HG03460 (cell line): ENCODE measurements around the gene ABCB9.
"Not testable (repeated sequence)": the region's sequence is repeated elsewhere in the genome, so short reads cannot be mapped to it uniquely, and the experiment has no call there.

Experiments
- ATAC-seq: cut with Tn5 transposase; IDR thresholded peaks from one replicate; pipeline ENCODE4 v1.9.1; 2021; ENCODE audit not compliant: unreplicated experiment

The ABCB9 gene

DNA sequence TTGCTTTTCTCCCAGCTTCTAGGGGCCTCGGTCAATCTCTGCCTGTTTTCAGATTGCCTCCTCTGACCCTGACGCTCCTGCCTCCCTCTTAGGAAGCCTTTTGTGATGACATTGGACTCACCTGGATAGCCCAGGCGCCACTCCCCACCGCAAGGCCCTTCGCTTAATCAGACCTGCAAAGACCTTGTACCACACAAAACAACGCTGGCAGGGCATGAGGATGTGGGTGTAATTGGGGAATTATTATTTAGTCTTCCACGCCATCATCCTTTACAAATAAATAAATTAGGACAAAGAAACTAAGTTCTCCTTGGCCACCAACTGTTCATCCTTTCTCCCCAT, 62.6 kb downstream of the ABCB9 start:
- ATAC-seq, result no peak

DNA sequence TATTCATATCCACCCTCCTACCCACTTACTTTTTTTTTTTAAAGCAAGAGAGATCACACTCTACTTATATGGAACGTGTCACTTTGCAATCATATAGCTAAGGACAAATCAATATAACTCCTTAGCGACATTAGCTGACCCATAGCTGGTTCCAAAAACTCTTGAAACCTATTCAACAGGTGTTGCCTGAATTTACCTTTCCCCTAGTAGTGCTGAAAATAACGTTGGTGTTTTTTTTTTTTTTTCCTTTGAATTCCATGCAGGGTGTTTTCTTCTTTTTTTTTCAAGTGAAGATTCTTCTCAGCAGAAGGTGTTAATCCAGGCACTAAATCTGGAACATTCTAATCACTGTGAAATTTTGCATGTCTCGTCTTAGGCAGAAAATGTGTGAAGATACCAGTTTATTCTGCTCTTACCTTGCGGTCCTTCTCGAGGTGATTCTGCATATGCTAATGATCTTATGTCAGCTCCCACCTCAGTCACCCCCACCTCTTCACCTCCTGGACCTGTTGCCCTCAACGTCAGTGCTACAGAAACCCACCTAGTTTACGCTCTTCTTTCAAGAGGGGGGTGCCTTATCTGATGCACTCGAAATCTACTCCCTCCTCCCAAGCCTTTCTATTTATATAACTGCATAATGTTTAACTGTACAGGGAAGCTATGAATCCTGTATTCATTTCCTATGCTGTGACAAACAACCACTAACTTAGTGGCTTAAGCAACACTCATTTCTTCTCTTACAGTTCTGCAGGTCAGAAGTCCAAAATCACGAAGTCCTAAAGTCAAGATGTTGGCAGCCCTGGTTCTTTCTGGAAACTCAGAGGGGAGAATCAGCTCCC, 63.2 kb downstream of the ABCB9 start:
- no peak for ATAC-seq

DNA sequence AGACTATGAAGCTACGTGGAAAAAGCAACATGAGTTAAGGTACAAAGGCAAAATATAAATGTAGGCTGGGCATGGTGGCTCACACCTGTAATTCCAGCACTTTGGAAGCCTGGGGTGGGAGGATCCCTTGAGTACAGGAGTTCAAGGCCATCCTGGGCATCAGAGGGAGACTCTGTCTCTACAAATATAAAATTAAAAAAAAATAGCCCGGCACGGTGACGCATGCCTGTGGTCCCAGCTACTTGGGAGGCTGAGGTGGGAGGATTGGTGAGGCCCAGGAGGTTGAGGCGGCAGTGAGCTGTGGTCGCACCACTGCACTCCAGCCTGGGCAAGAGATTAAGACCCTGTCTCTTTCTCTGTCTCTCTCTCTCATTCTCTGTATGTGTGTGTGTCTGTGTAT, 66.4 kb downstream of the ABCB9 start:
- no peak for ATAC-seq

DNA sequence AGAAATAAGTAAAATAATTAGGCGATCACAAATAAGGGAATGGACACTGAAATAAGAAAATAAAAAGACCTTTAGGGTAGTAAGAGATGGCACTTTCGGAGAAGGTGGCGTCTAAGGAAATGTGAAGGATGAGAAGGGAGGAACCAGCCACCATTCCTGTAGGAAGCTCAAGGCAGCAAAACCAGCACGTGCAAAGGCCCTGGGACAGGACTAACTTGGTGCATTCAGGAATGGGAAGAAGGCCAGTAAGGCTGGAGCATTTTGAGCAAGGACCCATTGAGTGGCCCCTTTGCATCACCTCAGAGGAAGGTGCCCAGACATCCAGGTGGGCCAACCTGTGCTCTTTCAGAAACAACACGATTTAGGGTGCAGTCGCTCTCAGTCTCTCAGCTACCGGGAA, 69.6 kb downstream of the ABCB9 start:
- ATAC-seq, result no peak

DNA sequence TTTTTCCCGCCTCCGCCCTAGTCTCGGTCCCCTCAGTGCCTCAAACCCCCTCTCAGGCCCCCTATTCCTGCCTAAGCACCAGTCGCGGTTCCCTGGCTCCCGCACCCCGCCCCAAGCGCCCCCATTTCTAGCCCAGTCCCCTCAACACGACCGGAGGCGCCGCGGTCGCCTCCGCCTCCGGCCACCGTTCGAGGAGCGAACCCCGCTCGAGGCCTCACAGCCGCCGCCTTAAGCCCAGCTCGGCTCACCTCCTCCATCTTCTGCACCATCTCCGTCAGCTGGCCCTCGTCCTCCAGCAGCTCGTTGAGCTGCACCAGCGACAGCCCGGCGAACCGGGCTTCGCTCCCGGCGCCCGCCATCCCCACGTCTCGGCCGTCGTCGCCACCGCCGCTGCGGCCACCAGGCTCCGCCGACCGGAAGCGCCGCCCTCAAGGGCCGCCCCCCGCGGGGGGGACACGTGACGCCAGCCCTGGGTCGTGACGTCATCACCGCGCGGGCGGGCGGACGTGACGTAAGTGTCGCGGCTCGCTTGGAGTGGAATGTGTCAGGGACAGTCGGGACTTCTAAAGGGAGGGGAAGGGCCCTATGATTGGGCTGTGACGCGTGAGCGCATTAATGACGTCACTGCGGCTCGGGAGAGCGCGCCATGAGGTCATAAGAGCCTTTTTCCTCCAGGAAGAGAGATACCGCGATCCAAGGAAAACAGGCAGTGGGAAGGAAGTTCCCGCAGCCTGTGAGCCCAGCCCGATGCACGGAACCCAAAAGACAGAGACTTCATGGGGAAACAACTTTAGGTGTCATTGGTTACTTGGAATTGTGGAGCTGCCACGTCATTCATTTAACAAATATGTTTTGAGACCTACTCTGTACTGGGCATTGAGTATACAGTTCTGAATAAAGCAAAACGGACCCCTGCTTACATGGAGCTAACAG, 70.3 kb downstream of the ABCB9 start, which contains the start of gene VPS37B:
TSS of gene VPS37B (minus strand) at position 421 of the 933 bp plus-strand sequence. CDS start at position 359, 62 bp downstream.
- no peak for ATAC-seq

DNA sequence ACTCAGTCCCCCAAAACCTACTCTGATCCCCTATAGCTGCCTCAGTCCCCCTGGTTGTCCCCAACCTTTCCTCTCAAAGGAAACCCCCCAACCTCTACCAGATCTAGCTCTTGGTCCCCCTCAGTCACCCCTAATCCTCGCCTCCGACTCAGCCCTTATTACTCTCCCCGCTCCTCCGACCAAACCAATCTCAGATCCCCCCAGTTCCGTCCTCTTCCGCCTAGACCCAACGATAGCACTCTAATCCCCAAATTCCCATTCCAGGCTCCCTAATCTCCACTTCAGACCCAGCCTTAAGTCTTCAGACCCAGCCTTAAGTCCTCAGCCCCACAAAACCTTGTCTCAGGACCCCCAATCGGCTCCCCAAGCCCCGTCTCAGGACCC, 71.0 kb downstream of the ABCB9 start:
- ATAC-seq, result no peak

DNA sequence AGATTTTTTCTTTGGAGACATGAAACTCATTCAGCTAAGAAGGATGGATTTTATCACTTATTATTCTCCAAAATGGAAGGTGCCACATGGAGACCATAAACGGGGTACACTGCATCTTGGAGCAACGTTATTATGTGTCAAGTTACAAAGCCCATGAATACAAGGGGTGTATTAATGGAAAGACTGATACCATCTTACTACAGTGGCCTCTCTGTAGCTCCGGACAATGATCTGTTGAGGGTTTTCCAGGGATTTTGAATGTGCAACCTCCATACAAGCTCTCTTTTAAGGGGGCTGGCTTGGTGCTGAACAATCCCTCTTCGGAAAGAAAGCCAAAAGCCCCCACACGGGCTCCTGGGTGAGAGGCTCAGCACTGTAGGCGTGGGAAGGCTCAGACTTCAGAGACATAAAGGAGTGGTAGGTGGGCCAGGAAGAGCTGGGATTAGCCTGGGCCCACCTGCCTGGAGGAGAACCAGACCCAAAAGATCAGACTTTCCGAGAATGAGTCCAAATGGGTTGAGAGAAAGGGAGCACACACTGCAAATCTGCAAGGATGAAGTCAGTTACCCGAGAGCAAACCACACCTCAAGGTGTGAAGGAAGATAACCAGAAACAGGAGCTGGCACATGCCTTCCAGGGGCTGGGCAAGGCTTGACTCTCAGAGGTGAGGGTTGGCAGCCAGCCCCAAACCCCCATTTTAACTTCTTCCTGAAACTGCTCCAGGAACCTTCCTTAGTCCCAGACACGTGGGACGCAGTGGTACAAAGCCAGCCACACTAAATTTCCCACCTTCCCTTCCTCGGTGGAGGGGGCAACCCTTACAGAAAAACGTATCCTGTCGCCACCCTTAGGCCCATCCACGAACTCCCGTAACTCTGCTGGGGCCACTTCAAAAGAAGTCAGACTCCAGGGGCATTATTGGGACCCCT, 71.8 kb downstream of the ABCB9 start:
- no peak for ATAC-seq

DNA sequence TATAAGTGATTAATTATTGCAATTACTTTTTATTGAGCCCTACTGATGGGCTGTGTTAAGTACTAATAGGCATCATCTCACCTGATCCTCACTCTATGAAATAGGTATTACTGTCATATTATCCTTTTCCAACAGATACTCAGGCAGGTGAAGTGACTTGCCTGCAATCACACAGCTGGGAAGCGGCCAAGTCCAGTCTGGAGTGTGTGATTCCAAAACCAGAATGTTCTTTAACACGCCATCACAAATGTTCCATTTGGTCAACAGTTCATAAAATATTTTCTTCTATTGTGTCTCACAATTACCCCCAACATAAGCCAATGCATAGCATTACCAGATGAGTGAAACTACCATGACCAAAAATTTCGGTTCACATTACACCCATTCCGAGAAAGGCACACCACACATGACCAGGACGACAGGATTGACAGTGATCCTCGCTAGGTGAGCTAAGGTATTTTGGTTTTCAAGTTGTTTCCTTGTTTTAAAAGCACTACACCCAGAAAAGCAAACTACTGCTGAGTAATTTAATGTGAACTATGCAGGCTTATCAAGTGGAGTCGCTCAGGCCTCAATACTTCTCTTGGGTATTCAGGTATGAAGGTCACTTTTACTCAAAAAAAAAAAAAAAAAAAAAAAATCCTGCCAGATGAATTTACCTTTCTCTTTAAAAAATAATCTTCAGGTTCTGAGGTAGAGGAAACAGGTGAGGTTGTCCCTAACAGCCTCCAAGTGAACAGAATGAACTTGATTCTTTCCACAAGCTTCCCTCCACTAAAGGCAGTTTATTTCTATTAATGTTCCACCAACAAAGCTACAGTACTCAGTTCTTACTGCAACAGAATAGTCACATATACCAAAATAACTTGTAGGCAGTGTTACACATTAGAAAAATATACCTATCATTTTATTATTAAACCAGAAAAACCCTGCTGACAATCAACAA, 72.8 kb downstream of the ABCB9 start:
- no peak for ATAC-seq

DNA sequence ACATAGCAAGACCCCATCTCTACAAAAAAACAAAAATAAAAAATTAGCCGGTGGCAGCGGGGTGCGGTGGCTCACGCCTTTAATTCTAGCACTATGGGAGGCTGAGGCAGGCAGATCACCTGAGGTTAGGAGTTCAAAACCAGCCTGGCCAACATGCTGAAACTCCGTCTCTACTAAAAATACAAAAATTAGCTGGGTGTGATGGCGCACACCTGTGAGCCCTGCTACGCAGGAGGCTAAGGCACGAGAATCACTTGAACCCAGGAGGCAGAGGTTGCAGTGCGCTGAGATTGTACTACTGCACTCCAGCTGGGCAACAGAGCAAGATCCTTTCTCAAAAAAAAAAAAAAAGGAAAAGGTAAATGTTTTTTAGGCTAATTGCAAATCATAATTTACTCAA, 73.5 kb downstream of the ABCB9 start:
- not testable (repeated sequence) for ATAC-seq

DNA sequence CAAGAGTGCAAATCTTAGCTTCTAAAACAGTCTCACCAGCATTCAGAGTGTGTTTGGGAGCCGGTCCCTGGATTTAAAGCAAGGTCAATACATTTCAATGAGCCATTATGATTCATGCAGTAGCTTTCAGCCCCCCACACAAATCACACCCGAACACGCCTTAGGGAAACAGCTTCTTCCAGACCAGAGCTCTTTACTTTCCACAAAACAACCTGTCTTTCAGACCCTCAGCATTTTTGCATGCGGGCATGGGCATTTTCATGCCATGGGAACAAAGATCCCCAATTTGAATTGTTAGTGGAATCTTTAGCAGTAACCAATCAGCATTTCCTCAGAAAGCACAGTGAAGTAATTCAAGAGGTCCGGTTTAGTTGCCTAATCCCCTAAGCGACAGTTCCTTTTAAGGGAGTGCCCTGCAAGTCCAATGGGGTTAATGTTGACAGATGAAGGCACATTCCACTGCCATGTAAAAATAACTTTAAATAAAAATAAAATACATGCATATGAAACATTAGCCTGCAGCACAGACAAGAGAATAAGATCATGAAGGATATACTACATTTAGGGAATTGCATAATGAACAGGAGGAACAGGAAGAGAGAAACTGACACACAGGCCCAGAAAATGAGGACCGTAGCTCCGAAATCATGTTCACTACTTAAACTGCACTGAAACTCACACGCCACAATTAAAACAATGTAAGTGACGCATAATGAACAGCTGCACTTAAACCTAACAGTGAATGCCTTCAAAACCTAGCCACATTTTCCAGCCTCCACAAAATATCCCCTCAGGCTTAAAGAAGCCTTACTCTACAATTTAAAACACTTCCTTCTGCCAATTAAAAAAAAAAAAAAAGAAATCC, 74.4 kb downstream of the ABCB9 start:
- ATAC-seq, result no peak

DNA sequence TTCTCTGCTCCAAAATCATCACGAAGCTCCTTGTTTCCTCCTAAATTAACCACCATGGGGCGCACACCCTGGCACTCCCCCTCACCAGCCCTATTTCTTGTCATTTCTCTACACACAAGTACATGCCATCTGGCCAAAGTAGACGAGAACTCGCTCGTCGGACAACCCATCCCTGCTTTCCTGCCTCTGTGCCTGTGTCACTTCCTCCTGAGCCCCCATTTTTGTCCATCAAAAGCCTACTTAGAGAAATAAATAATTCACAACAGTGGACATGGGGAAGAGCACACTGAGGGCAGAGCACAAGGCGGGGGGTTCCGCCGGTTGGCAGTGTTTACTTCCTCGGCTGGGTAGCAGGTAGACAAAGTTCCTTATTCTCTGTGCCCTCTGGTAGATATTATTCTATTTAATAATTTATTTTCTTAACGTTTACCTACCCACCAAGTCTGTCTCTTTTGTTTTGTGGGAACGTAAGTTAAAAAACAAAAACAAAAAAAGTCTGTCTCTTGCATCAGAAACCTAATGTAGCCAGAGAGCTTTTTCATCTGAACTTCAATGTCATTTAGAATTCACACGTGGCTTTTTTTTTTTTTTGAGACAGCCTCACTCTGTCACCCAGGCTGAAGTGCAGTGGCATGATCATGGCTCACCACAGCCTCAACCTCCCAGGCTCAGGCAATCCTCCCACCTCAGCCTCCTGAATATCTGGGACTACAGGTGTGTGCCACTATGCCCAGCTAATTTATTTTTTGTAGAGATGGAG, 76.3 kb downstream of the ABCB9 start:
- no peak for ATAC-seq

DNA sequence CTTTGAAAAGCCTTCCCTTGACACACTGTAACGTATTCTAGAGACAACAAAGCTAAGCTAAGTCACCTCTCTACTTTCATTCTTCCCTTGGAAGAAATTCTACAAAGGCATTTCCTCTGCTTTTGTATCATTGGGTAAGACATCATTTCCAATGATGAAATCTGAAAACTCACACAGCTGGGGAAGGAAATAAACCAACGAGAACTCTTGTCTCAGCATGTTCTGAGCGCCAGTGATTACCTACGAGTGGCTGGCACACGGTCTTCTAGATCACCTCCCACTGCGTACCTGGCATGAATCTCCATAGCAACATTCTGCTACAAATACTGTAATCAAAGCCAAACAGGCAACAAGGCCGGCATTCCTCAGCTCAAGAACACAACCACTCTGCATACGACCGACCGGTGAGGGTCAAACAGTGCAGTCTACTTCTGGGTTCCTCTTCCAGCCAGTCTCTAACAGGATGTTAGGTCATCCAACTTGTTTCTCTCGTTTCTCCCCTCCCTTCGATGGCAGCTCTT, 78.0 kb downstream of the ABCB9 start:
- peak; percentile 49 for ATAC-seq

DNA sequence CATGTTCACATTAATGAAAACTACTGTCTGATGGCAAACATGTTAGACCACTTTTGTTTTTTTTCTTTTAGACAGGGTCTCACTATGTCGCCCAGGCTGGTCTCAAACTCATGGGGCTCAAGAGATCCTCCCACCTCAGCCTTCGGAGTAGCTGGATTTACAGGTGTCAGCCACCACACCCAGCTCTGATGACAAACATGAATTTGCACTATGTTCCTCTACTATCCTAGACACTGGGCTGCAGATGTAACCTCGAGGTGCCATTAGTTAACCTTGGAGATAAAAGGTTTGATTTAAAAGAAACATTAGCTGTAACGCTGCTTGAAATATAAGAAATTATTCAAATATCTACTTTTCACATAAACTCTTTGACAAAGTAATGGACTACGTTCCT, 78.4 kb downstream of the ABCB9 start:
- ATAC-seq, result peak; percentile 16

DNA sequence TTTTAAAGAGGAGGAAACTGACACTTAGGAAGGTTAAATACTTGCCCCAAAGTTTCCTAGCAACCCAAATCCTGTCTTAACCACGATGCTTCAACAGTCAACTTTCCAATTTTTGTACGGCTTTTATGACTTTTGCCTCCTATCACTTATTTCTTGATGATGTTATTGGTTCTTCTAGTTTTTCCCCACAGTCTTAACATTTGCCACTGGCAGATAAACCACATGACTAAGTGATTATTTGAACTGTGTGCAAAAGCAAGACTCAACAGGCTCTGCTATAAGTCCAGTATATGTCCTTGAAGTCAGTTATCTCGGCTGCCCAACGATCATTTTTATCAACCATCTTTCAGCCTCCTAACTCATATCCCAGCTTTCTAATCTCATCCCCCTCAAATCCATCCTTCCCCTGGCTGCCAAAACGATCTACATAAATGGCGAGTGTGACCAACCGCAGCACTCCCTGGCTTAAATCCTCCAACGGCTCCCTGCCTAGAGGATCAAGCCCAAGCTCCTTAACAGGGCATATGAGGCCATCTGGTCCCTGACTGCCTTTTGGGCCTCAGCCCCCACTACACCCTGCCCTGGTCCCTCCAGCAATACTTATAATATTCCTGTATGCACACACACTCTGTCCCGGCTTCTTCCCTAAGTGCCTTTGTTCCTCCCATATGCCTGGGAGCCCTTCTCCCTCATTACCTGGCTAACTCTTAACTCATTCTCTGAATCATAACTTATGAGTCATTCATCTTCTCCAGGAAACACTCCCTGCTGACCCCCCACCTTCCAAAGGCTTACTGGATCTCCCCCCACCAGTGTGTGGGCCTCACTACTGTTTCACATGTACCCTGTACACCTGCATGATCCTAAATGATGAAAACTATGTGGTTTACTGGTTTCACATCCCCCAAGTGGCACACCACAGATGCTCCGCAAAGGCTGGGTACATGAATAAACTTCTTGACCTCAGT, 79.1 kb downstream of the ABCB9 start:
- peak; percentile 68 for ATAC-seq

DNA sequence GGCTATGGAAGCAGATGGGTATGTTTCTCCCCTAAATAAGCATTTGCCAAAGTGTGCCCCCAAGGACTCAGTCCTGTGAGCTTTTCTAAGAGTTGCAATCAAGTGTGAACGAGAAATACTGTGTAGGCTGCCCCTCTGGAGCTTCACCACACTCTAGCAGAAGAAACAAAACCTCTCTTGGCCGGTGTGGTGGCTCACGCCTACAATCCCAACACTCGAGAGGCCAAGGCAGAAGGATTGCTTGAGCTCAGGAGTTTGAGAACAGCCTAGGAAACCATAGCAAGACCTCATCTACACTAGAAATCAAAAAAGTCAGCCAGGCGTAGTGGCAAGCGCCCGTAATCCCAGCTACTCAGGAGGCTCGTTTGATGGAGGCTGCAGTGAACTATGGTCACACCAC, 80.1 kb downstream of the ABCB9 start:
- no peak for ATAC-seq

DNA sequence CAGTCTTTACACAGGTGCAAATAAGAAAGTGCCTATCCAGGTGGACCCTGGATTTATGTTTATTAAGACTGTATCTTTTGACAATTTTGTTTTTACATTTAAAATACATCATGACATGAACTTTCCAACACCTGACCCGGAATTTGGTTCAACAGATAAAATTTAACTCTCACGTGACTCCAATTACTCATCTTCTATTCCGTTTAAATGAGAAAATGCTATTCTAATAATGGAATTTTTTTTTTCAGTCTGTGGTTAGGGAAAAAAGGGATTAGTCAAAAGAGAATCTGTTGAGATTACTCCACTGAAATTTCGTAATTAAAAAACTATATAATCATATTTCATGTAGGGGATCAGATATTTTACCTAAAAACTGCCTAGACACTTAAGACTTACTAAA, 81.4 kb downstream of the ABCB9 start:
- ATAC-seq, result no peak
